H9 (cell line): ENCODE results near the gene NKD1. TPM values are rescaled to one million over a fixed set of nuclear protein-coding genes. Genes with fewer than 3 reads are reported as not detected.
A peak's percentile ranks its signal among the peaks of the same experiment; 100 is the strongest.
"Not testable (repeated sequence)": the region's sequence is repeated elsewhere in the genome, so short reads cannot be mapped to it uniquely, and the experiment has no call there.

Experiments
- DNase-seq: peaks from one replicate; pipeline ENCODE4 v3.0.0-alpha.2; 2017
- H2AFZ ChIP-seq: one replicate; pipeline ENCODE4 v1.6.1; 2013; ENCODE audit warnings: mild to moderate bottlenecking, low read length, control low read depth, moderate library complexity
- H2AK5ac ChIP-seq: 2 replicates; pipeline ENCODE4 v1.6.1; 2013; ENCODE audit warnings: low read length, control low read depth, mixed read lengths; ENCODE audit not compliant: insufficient read length
- H2BK120ac ChIP-seq: one replicate; pipeline ENCODE4 v1.6.1; 2013; ENCODE audit warnings: low read depth, mild to moderate bottlenecking, low read length, control low read depth, inconsistent platforms; ENCODE audit not compliant: poor library complexity, severe bottlenecking
- H2BK12ac ChIP-seq: 2 replicates; pipeline ENCODE4 v1.6.1; 2013; ENCODE audit warnings: low read length, control low read depth, mixed read lengths, low read depth; ENCODE audit not compliant: insufficient read length
- H2BK15ac ChIP-seq: 2 replicates; pipeline ENCODE4 v1.6.1; 2013; ENCODE audit warnings: low read depth, low read length, control low read depth
- H2BK20ac ChIP-seq: one replicate; pipeline ENCODE4 v1.6.1; 2013; ENCODE audit warnings: low read depth, mild to moderate bottlenecking, low read length, control low read depth, inconsistent platforms; ENCODE audit not compliant: poor library complexity, severe bottlenecking
- H2BK5ac ChIP-seq: 2 replicates; pipeline ENCODE4 v1.6.1; 2013; ENCODE audit warnings: low read length, control low read depth, mixed read lengths; ENCODE audit not compliant: insufficient read length
- H3K14ac ChIP-seq: 2 replicates; pipeline ENCODE4 v1.6.1; 2013; ENCODE audit warnings: low read length, control low read depth; ENCODE audit not compliant: insufficient read depth
- H3K18ac ChIP-seq: 2 replicates; pipeline ENCODE4 v1.6.1; 2013; ENCODE audit warnings: low read depth, mild to moderate bottlenecking, mixed read lengths, low read length, control low read depth; ENCODE audit not compliant: insufficient read length
- H3K23ac ChIP-seq: 2 replicates; pipeline ENCODE4 v1.6.1; 2013; ENCODE audit warnings: low read length, control low read depth, mixed read lengths, low read depth; ENCODE audit not compliant: insufficient read length
- H3K23me2 ChIP-seq: 2 replicates; pipeline ENCODE4 v1.6.1; 2013; ENCODE audit warnings: low read depth, mild to moderate bottlenecking, mixed read lengths, low read length, control low read depth; ENCODE audit not compliant: insufficient read length, poor library complexity, severe bottlenecking
- H3K27ac ChIP-seq: 2 replicates; pipeline ENCODE4 v1.5.1; 2013; ENCODE audit warnings: low read length, control low read depth, mixed read lengths, low read depth; ENCODE audit not compliant: insufficient read length
- H3K27me3 ChIP-seq: 2 replicates; pipeline ENCODE4 v1.6.1; 2013; ENCODE audit warnings: low read length, control low read depth, inconsistent platforms; ENCODE audit not compliant: insufficient read depth
- H3K4ac ChIP-seq: 2 replicates; pipeline ENCODE4 v1.6.1; 2013; ENCODE audit warnings: low read depth, mild to moderate bottlenecking, control low read depth, inconsistent platforms, low read length, moderate library complexity
- H3K4me1 ChIP-seq: 2 replicates; pipeline ENCODE4 v1.6.1; 2013; ENCODE audit warnings: low read length, control low read depth, inconsistent platforms; ENCODE audit not compliant: insufficient read depth
- H3K4me2 ChIP-seq: 2 replicates; pipeline ENCODE4 v1.6.1; 2013; ENCODE audit warnings: low read length, control low read depth, mixed read lengths; ENCODE audit not compliant: insufficient read length, insufficient read depth
- H3K56ac ChIP-seq: 2 replicates; pipeline ENCODE4 v1.6.1; 2013; ENCODE audit warnings: low read depth, mild to moderate bottlenecking, mixed read lengths, low read length, control low read depth; ENCODE audit not compliant: insufficient read length
- H3K79me1 ChIP-seq: 2 replicates; pipeline ENCODE4 v1.6.1; 2013; ENCODE audit warnings: low read depth, mild to moderate bottlenecking, moderate library complexity, low read length, control low read depth, inconsistent platforms; ENCODE audit not compliant: insufficient read depth, poor library complexity, severe bottlenecking
- H3K79me2 ChIP-seq: 2 replicates; pipeline ENCODE4 v1.6.1; 2013; ENCODE audit warnings: low read length, control low read depth, inconsistent platforms; ENCODE audit not compliant: insufficient read depth
- H3K9ac ChIP-seq: 2 replicates; pipeline ENCODE4 v1.6.1; 2013; ENCODE audit warnings: low read length, control low read depth, mixed read lengths; ENCODE audit not compliant: insufficient read length; ENCODE audit errors: extremely low read depth
- H3K9me3 ChIP-seq: one replicate; pipeline ENCODE4 v1.6.1; 2013; ENCODE audit warnings: low read depth, low read length, inconsistent platforms; ENCODE audit not compliant: control insufficient read depth
- H3T11ph ChIP-seq: one replicate; pipeline ENCODE4 v1.6.1; 2013; ENCODE audit warnings: mild to moderate bottlenecking, low read length, control low read depth, inconsistent platforms
- H4K20me1 ChIP-seq: one replicate; pipeline ENCODE4 v1.6.1; 2013; ENCODE audit not compliant: control insufficient read depth, insufficient read length, insufficient read depth
- H4K5ac ChIP-seq: 2 replicates; pipeline ENCODE4 v1.6.1; 2013; ENCODE audit warnings: low read depth, mild to moderate bottlenecking, mixed read lengths, low read length, control low read depth; ENCODE audit not compliant: insufficient read length
- H4K8ac ChIP-seq: replicated peaks from 2 replicates; pipeline ENCODE4 v1.6.1; 2013; ENCODE audit warnings: low read length, control low read depth, mixed read lengths, low read depth; ENCODE audit not compliant: insufficient read length
- H4K91ac ChIP-seq: 2 replicates; pipeline ENCODE4 v1.6.1; 2013; ENCODE audit warnings: low read depth, mild to moderate bottlenecking, moderate library complexity, mixed read lengths, low read length, control low read depth; ENCODE audit not compliant: insufficient read length
- H3K27ac Mint-ChIP-seq, 3 experiments: 2 replicates in 2 of 3; 3 replicates in 1 of 3; pipeline ENCODE4 v1.8.0; 2020 to 2021; ENCODE audit warnings: mixed read lengths in 3 of 3, mild to moderate bottlenecking in 1 of 3, moderate library complexity in 1 of 3
- H3K27me3 Mint-ChIP-seq: 2 replicates; pipeline ENCODE4 v1.8.0; 2021; ENCODE audit warnings: low read depth, mild to moderate bottlenecking, moderate library complexity, mixed read lengths
- H3K36me3 Mint-ChIP-seq, 3 experiments: 2 replicates in 2 of 3; 3 replicates in 1 of 3; pipeline ENCODE4 v1.8.0; 2020 to 2021; ENCODE audit warnings: low read depth in 3 of 3, mixed read lengths in 3 of 3; ENCODE audit not compliant: insufficient read depth in 1 of 3
- H3K4me1 Mint-ChIP-seq, 2 experiments: 2 replicates each; pipeline ENCODE4 v1.8.0; 2020; ENCODE audit warnings: mixed read lengths in 2 of 2
- H3K4me3 Mint-ChIP-seq, 2 experiments: 2 replicates in 1 of 2; 3 replicates in 1 of 2; pipeline ENCODE4 v1.8.0; 2020 to 2021; ENCODE audit warnings: mild to moderate bottlenecking in 2 of 2, mixed read lengths in 2 of 2, moderate library complexity in 1 of 2
- H3K9me3 Mint-ChIP-seq, 2 experiments: 2 replicates in 1 of 2; 3 replicates in 1 of 2; pipeline ENCODE4 v1.8.0; 2020; ENCODE audit warnings: mild to moderate bottlenecking in 2 of 2, mixed read lengths in 2 of 2, moderate library complexity in 1 of 2
- WGBS: extraction: QIAGEN DNeasy Blood & Tissue Kit; methylation state at CpG from one replicate; pipeline ENCODE4 v1.1.7; 2013; ENCODE audit warnings: missing lambda C conversion rate, low lambda C conversion rate, mixed read lengths; ENCODE audit not compliant: insufficient read length; ENCODE audit errors: extremely low coverage; 5-methylcytosine and 5-hydroxymethylcytosine counted together
- total RNA-seq: library from RNA; stranded (reverse); gene quantifications from 2 replicates; pipeline ENCODE4 v1.2.1, GENCODE V29; 2021
- TF ChIP-seq, protein P1 (sequence below): fragments of 200-600 bp; sonication (generic); conservative IDR thresholded peaks from 3 replicates; pipeline ENCODE4 v1.8.0; 2021; ENCODE audit warnings: antibody characterized with exemption, mild to moderate bottlenecking

NKD1 gene
- total RNA-seq, 1 experiment from 2014 or later, result 1.9 TPM

DNA sequence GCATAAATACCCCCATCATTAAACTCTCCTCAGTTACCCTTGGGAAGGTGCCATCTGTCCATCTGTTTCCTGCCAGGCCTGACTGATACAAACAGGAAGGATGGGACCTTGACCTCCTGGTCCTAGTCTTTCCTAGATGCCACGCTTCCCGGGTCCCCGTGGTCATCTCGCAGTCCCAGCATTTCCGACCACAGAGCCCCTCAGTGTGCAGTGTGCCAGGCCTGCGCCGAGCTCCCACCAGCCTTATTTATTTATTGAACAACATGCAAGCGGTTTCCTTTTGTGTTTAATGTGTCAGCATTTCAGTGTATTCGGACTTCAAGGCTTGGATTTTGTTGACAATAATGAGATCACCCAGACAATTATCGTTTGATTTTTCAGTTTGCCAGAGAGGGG lies 45.6 kb upstream of the NKD1 start:
- H3K4me1 ChIP-seq, result no peaks in the 10 kb centered on the region; the same call in 1 of the 2 replicates
- DNase-seq, result no peak
- no peak overlapping the region for H4K91ac ChIP-seq
- H3K4me2 ChIP-seq, result no peak overlapping the region
- no peak overlapping the region for H2BK15ac ChIP-seq
- no peak overlapping the region for H3K23ac ChIP-seq
- no peak overlapping the region for H3K14ac ChIP-seq
- H4K20me1 ChIP-seq, result no peaks in the 10 kb centered on the region
- no peak overlapping the region for H3K56ac ChIP-seq
- no peak overlapping the region for H3K9ac ChIP-seq
- no peak overlapping the region for H3T11ph ChIP-seq
- H3K79me2 ChIP-seq, result no peaks in the 10 kb centered on the region
- H3K4me3 Mint-ChIP-seq, result no peak overlapping the region
- WGBS, result no CpG with 5 or more reads among the region's 10 CpGs
- H3K27me3 Mint-ChIP-seq, result peaks cover 3% of the 10 kb centered on the region; the same call in 1 of the 2 replicates
- TF ChIP-seq, protein P1, sequence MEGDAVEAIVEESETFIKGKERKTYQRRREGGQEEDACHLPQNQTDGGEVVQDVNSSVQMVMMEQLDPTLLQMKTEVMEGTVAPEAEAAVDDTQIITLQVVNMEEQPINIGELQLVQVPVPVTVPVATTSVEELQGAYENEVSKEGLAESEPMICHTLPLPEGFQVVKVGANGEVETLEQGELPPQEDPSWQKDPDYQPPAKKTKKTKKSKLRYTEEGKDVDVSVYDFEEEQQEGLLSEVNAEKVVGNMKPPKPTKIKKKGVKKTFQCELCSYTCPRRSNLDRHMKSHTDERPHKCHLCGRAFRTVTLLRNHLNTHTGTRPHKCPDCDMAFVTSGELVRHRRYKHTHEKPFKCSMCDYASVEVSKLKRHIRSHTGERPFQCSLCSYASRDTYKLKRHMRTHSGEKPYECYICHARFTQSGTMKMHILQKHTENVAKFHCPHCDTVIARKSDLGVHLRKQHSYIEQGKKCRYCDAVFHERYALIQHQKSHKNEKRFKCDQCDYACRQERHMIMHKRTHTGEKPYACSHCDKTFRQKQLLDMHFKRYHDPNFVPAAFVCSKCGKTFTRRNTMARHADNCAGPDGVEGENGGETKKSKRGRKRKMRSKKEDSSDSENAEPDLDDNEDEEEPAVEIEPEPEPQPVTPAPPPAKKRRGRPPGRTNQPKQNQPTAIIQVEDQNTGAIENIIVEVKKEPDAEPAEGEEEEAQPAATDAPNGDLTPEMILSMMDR, result no peak
- H3K27me3 ChIP-seq, result no peaks in the 10 kb centered on the region
- no peak overlapping the region for H4K8ac ChIP-seq
- no peak overlapping the region for H2BK12ac ChIP-seq
- no peaks in the 10 kb centered on the region for H3K23me2 ChIP-seq
- no peaks in the 10 kb centered on the region for H3K79me1 ChIP-seq
- H3K27ac ChIP-seq, result no peak overlapping the region
- no peak overlapping the region for H3K18ac ChIP-seq
- no peak overlapping the region for H2BK5ac ChIP-seq
- no peak overlapping the region for H2AFZ ChIP-seq
- no peak overlapping the region for H2AK5ac ChIP-seq
- H2BK120ac ChIP-seq, result no peak overlapping the region
- no peaks in the 10 kb centered on the region; a peak in 1 of 5 replicates for H3K9me3 Mint-ChIP-seq
- no peak overlapping the region for H2BK20ac ChIP-seq
- no peaks in the 10 kb centered on the region for H3K9me3 ChIP-seq
- peaks cover 25 to 26% of the 10 kb centered on the region in 2 experiments for H3K4me1 Mint-ChIP-seq
- H3K27ac Mint-ChIP-seq, result peak overlapping the region in 1 of 3 experiments; percentile 75; a peak in 2 of 7 replicates
- H3K4ac ChIP-seq, result no peak overlapping the region
- H4K5ac ChIP-seq, result no peak overlapping the region
- no peaks in the 10 kb centered on the region for H3K36me3 Mint-ChIP-seq

DNA sequence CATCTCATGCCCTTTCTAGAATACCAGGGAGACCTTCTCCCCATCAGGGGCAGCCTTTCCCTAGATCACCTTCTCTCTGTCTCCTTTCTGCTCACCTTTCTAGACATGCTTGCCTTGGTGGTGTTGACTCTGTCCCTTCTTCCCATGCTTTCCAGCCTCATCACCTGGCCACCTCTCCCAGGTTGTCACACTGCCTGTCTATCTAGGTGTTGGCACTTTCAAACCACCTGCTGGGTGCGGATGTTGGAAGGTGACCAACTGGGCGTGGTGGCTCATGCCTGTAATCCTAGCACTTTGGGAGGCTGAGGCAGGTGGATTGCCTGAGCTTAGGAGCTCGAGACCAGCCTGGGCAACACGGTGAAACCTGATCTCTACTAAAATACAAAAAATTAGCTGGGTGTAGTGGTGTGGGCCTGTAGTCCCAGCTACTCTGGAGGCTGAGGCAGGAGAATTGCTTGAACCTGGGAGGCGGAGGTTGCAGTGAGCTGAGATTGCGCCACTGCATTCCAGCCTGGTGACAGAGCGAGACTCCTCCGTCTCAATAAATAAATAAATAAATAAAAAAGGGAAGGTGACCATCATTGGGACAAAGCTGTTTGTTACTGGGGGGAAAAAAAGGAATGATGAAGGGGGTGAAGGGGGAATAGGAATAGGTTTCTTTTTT lies 44.2 kb upstream of the NKD1 start:
- not testable (repeated sequence) for H4K5ac ChIP-seq, H2BK20ac ChIP-seq, H4K8ac ChIP-seq, H2AFZ ChIP-seq, H3K9me3 ChIP-seq, H2BK120ac ChIP-seq, H3K23me2 ChIP-seq, H3K4me2 ChIP-seq, H3K9me3 Mint-ChIP-seq, H3K27ac Mint-ChIP-seq, H3K4me3 Mint-ChIP-seq, H3K27me3 Mint-ChIP-seq, H3K4ac ChIP-seq, DNase-seq, H2AK5ac ChIP-seq, H2BK5ac ChIP-seq, H3K9ac ChIP-seq, H3K23ac ChIP-seq, H3K79me2 ChIP-seq, H3T11ph ChIP-seq, H3K14ac ChIP-seq, H2BK15ac ChIP-seq, H3K79me1 ChIP-seq, H4K91ac ChIP-seq, H2BK12ac ChIP-seq, H3K27ac ChIP-seq, H3K36me3 Mint-ChIP-seq, H3K18ac ChIP-seq, H4K20me1 ChIP-seq, H3K4me1 ChIP-seq, H3K56ac ChIP-seq, H3K27me3 ChIP-seq
- H3K4me1 Mint-ChIP-seq, result peaks cover 16 to 18% of the 10 kb centered on the region in 2 experiments
- WGBS, result no CpG with 5 or more reads among the region's 8 CpGs
